HG03097 (cell line): ENCODE results near the gene SULT1C3.
"Not testable (repeated sequence)": the region's sequence is repeated elsewhere in the genome, so short reads cannot be mapped to it uniquely, and the experiment has no call there.

ENCODE experiments used
- ATAC-seq: cut with Tn5 transposase; IDR thresholded peaks from one replicate; pipeline ENCODE4 v1.9.1; 2021; ENCODE audit not compliant: unreplicated experiment, low FRiP score

Gene SULT1C3

GRCh38 chr2:108243566-108243965 lies 3.8 kb downstream of the SULT1C3 start:
- no peak for ATAC-seq

GRCh38 chr2:108244667-108245414 lies 5.1 kb downstream of the SULT1C3 start:
- no peak for ATAC-seq

- ATAC-seq = no peak
Observed at GRCh38 chr2:108253106-108253505, 13.3 kb downstream of the SULT1C3 start.

- no peak for ATAC-seq
Observed at GRCh38 chr2:108257757-108258331, 18.1 kb downstream of the SULT1C3 start.

- ATAC-seq = no peak
Observed at GRCh38 chr2:108260773-108261172, 21.0 kb downstream of the SULT1C3 start.

- ATAC-seq = no peak
Observed at GRCh38 chr2:108262036-108262435, 22.3 kb downstream of the SULT1C3 start.

GRCh38 chr2:108263401-108263800 lies 23.6 kb downstream of the SULT1C3 start:
- no peak for ATAC-seq

- ATAC-seq = no peak
Observed at GRCh38 chr2:108266218-108266617, 26.4 kb downstream of the SULT1C3 start.

GRCh38 chr2:108267101-108267500 lies 27.3 kb downstream of the SULT1C3 start:
- no peak for ATAC-seq

GRCh38 chr2:108268001-108268400 lies 28.2 kb downstream of the SULT1C3 start:
- ATAC-seq = no peak

- no peak for ATAC-seq
Observed at GRCh38 chr2:108270346-108270745, 30.6 kb downstream of the SULT1C3 start.

- ATAC-seq = no peak
Observed at GRCh38 chr2:108270768-108271506, 31.2 kb downstream of the SULT1C3 start.

GRCh38 chr2:108271691-108272253 lies 32.0 kb downstream of the SULT1C3 start:
- no peak for ATAC-seq

- no peak for ATAC-seq
Observed at GRCh38 chr2:108278631-108279030, 38.9 kb downstream of the SULT1C3 start.

- ATAC-seq = no peak
Observed at GRCh38 chr2:108279468-108279867, 39.7 kb downstream of the SULT1C3 start.

GRCh38 chr2:108280466-108280865 lies 40.7 kb downstream of the SULT1C3 start:
- ATAC-seq = no peak

GRCh38 chr2:108284566-108284965 lies 44.8 kb downstream of the SULT1C3 start:
- ATAC-seq = not testable (repeated sequence)

GRCh38 chr2:108285616-108286015 lies 45.8 kb downstream of the SULT1C3 start:
- ATAC-seq = no peak

GRCh38 chr2:108287169-108287568 lies 47.4 kb downstream of the SULT1C3 start:
- no peak for ATAC-seq

- no peak for ATAC-seq
Observed at GRCh38 chr2:108288534-108289106, 48.9 kb downstream of the SULT1C3 start, which contains the start of gene SULT1C2. SULT1C2 (plus strand) TSS chr2:108288895; CDS start chr2:108293668, 4,773 bp downstream.

- no peak for ATAC-seq
Observed at GRCh38 chr2:108293850-108294249, 54.1 kb downstream of the SULT1C3 start.
